GDM1 (cell line): Measurements from ENCODE around the gene SLC9A5.

ENCODE experiments used
- DNase-seq: peaks from one replicate; lab custom pipeline; 2025; lab: John Stamatoyannopoulos, UW

Gene SLC9A5

DNA sequence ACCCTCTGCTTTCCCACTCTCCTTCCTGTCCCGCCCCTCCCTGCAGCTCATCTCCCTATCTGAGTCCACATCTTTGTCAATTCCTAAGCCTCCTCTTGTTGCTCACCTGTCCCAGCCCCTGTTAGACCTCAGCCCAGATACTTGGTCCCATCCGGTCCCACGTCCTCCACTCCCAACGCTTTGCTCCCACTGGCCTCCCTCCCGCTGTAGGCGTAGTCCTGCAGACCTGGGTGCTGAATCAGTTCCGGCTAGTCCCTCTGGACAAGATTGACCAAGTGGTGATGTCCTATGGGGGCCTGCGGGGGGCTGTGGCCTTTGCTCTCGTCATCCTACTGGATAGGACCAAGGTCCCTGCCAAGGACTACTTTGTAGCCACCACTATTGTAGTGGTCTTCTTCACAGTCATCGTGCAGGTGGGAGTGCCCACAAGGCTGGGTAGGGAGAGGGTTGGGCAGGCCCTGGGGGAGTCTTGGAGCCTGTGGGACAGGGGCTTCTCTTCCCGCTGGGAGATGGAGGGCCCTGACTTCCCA lies 8.0 kb downstream of the SLC9A5 start:
- no peak for DNase-seq

DNA sequence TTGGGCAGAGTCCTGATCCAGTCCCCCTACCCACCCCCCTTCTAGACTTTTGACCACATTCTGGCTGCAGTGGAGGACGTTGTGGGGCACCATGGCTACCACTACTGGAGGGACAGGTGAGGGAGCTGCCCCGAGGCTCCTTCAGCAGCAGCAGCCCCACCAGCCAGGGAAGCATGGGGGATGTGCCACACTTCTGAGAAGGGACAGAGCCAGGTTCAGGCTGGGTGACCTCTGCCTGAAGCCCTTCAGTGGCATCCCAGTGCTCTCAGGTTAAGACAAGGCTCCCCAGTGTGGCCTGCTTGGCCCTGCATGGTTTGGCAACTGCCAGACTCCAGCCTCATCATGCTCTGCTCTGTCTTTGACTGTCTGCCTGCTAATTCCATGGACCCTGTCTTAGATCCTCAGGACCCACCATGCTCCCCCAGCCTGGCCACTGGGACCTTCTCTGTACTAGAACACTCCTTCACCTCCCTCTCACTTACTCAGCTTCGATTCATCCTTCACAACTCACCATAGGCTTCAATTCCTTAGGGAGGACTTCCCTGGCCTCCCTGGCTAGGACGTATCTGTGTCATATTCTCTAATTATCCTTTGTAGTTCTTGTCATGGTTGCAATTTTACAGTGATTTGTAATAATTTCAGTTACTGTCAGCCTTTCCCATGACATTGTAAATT lies 8.8 kb downstream of the SLC9A5 start:
- no peak for DNase-seq

GRCh38 chr16:67258161-67258835 lies 9.5 kb downstream of the SLC9A5 start:
- no peak for DNase-seq

DNA sequence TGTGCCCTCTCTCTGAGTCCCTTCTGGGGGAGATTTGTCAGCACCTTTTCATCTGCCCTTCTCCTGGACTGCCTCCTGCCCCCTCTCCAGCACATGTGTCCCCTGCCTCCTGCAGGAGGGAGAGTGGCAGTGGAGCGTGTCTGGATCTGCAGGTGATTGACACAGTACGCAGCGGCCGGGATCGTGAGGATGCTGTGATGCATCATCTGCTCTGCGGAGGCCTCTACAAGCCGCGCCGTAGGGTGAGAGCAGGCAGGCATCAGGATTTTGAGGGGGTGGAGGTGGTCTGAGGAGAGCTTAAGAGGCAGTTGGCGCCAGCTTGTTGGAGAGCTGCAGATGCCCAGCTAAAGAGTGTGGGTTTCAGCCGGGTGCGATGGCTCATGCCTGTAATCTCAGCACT lies 10.9 kb downstream of the SLC9A5 start:
- DNase-seq: no peak

- peak; percentile 1 for DNase-seq
Measured at GRCh38 chr16:67260426-67261063, 11.8 kb downstream of the SLC9A5 start.

DNA sequence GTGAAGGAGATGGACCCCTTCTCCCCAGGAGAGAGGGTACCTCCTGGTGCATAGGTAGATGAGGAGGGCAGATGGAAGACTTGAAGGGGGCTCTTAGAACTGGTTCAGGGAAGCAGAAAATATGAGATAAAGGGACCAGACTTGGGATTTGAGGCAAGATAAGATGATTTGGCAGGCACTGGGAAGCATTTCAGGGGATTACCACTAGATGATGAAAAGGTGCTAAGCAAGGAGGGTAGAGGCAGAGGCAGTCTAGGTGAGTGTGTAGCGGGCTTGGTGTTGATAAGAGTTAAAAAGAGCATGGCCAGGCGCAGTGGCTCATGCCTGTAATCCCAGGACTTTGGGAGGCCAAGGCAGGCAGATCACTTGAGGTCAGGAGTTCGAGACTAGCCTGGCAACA lies 14.4 kb downstream of the SLC9A5 start:
- DNase-seq: no peak

- DNase-seq: no peak
Measured at GRCh38 chr16:67264277-67264676, 15.5 kb downstream of the SLC9A5 start.

- no peak for DNase-seq
Measured at GRCh38 chr16:67264866-67265265, 16.1 kb downstream of the SLC9A5 start.

DNA sequence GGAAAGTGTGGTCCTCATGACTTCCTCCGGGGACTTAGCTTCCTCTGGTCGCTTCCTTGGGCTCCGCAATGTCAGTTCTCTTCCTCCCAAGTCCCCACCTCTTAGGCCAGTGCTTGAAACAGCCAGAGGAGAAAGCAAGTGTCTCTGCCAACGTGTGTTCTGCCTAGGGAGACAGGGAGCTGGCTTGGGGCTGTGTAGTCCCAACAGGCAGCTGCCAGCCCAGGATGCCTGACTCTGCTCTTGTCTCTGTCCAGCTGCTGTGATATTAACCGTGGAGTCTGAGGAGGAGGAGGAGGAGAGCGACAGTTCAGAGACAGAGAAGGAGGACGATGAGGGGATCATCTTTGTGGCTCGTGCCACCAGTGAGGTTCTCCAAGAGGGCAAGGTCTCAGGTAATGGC lies 17.1 kb downstream of the SLC9A5 start:
- no peak for DNase-seq

GRCh38 chr16:67268136-67268579 lies 19.4 kb downstream of the SLC9A5 start:
- DNase-seq: no peak

DNA sequence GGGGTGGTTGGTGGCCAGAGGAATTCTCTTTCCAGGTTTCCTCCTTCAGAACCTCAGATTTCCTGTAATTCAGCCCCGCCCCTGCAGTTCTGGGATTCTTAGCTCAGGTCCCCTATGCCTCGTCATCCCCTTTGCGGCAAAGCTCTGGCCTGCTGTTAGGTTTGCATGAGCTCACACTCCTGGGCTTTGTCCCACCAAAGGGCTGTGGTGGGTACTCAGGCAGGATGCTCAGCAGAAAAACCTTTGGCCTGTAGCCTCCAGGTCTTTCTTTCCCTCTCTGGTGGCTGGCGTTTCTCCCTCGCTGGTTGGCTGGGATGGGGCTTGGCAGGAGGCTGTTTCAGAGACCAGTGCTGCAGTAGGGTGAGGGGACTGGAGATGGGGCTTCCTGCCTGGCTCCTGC lies 21.0 kb downstream of the SLC9A5 start:
- DNase-seq: no peak

DNA sequence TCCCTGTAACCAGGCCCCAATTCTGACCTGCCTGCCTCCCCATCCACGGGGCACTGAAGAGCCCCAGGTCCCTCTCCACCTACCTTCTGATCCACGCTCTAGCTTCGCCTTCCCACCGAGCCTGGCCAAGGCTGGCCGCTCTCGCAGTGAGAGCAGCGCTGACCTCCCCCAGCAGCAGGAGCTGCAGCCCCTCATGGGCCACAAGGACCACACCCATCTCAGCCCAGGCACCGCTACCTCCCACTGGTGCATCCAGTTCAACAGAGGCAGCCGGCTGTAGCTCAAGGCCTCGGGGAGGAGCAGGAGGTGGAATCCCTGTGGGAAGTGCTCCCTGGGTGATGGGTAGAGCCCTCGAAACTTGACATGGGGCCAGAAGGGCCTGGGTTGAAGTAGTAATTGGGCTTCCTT lies 22.2 kb downstream of the SLC9A5 start:
- no peak for DNase-seq

DNA sequence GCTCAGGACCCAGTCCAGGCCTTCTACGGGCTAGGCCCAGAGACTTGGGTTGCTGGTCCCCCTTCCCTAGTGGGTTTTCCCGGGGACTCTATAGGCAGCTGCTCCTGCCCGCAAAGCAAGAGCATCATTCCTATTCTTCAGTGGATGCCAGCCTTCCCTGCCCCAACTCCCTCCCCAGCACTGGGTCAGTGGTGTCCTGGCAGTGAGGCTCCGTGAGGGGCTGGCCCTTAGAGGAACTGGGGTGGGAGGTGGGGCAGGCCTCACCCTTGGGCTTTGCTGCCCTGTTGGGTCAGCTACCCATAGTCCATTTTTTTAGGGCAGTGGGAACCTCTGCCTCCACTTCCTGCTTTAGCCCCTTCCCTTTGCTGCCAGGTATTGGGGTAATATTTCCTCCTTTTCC lies 22.7 kb downstream of the SLC9A5 start:
- DNase-seq: no peak

GRCh38 chr16:67275321-67275720 lies 26.5 kb downstream of the SLC9A5 start:
- no peak for DNase-seq

DNA sequence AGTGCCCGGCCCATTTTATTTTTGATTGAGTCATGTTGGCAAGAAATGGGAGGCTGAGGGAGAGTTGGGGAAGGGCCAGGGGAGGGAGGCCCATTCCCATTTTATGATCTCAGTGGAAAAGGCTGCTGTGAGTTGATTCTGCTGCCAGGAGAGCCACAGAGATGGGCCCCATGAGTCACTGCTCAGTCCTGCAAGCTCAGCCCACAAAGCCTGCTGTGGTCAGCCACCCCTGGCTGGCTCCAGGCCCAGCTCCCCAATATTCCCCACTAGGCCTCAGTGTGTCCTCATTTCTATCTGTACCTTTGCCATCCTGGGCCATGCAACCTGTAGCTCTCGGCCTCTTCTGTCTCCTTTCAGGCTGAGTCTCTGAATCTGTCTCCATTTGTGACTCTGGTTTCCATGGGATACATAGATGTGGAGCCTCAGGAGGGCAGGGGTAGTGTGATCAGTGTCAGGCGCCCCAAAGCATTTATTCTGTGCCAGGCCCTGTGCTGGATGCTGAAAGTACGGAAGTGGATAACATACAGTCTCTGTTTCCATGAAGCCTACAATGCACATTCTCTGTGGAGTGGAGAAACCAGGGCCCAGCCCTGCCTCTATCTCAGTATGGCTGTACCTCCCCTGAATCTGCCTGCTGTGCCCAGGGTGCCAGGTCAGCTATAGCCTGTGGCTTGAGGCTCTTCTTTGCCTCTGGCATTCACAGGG lies 28.7 kb downstream of the SLC9A5 start:
- no peak for DNase-seq

DNA sequence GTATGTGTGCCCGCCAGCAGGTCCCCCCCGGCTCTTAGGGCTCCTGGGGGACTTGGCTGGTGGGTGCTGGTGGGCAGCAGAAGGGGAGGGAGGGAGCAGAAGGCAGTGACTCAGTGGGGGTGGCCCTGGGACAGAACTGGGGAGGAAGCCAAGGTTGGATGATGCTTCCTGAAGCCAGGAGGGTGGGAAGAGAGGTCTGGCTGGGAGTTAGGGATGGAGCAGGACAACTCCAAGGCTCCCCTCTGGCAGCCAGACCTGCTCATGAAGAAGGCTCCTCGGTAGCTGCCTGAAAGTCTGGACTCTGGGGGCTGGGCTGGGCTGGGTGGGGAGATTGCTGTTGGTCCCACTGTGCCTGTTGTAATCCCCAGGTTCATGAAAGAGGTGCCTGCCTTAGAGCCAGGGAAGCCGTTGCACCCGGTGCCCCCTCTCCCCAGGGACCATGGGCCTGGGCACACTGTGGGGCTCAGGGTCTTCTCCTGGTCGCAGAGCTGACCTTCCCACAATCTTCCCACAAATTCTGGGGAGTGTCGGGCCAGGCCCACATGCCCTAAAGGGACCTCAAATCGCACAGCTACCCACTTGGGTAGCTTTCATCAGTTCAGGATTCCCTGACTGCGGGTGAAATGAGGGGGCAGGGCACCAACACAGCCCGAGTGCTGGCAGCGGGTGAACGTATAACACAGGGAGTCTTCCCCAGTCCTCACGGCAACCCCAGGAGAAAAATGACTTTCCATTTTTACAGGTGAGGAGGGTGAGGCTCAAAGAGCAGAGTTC lies 29.4 kb downstream of the SLC9A5 start:
- DNase-seq: no peak

- peak; percentile 31 for DNase-seq
Measured at GRCh38 chr16:67278773-67279295, 30.1 kb downstream of the SLC9A5 start.

DNA sequence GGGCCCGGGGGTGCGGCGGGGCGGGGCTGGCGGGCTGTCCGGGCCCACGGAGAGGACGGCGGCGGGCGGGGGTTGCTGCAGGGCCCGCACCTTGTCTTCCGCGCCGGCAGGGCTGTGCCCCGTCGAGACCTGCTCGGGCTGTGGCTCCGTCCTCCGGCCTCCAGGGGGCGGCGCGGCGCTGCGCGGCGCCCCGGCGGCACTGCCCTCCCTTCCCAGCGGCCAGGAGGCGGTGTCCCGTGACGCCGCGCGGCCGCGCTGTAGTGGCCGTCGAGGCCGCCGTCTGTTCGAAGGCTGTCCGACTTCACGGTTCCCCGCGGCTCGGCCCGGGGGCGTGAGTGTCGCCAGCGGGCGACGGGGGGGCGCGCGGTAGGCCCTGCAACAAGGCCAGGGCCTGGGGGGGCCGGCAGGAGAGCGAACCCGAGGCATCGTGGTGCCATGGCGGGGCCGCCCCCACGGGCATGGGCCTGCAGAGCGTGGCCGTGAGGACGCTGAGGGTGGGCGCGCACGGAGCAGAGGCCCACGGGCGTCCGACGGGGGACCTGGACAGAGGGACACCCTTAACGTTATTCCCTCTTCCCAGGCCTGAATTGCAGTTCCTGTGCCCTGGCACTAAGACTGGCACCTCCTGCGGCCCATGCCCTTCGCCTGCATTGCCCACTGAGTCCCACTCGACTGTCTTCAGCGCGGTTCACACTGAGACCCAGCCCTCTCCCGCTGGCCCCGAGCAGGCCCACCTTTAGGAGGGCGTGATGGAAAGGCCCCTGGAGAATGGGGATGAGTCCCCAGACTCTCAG lies 30.7 kb downstream of the SLC9A5 start, which contains the start of gene PLEKHG4:
Gene PLEKHG4, plus strand, starts transcription at position 237 of the 794 bp plus-strand sequence. Its CDS starts 513 bp downstream, at position 750.
- peak; percentile 61 for DNase-seq

GRCh38 chr16:67280090-67281015 lies 31.6 kb downstream of the SLC9A5 start:
- DNase-seq: no peak
